Right renal cortex interstitium (tissue), 3 donors: Measurements from ENCODE around the gene TAF4. TPM values are rescaled to one million over a fixed set of nuclear protein-coding genes. Genes with fewer than 3 reads are reported as not detected.

ENCODE experiments used
- DNase-seq, 3 donors: peaks; one replicate each; pipeline ENCODE4 v3.0.0-alpha.2; 2013; ENCODE audit warnings: low read depth in 3 of 3, low spot score in 2 of 3
- polyA plus RNA-seq, 3 donors: library from polyadenylated mRNA; unstranded; fragments of 120-200 nt; gene quantifications; one replicate each; pipeline ENCODE4 v1.2.1, GENCODE V29; 2013; ENCODE audit not compliant: insufficient read length in 3 of 3

The TAF4 gene
- polyA plus RNA-seq, 3 donors = 14.1 to 16.1 (median 14.8) TPM

DNA sequence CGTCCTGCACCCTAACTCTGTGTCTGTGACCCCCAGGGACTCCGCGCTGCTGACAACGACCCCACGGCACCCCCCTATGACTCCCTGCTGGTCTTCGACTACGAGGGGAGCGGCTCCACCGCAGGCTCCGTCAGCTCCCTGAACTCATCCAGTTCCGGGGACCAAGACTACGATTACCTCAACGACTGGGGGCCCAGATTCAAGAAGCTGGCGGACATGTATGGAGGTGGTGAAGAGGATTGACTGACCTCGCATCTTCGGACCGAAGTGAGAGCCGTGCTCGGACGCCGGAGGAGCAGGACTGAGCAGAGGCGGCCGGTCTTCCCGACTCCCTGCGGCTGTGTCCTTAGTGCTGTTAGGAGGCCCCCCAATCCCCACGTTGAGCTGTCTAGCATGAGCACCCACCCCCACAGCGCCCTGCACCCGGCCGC lies 129.0 kb downstream of the TAF4 start:
- no peak for DNase-seq

DNA sequence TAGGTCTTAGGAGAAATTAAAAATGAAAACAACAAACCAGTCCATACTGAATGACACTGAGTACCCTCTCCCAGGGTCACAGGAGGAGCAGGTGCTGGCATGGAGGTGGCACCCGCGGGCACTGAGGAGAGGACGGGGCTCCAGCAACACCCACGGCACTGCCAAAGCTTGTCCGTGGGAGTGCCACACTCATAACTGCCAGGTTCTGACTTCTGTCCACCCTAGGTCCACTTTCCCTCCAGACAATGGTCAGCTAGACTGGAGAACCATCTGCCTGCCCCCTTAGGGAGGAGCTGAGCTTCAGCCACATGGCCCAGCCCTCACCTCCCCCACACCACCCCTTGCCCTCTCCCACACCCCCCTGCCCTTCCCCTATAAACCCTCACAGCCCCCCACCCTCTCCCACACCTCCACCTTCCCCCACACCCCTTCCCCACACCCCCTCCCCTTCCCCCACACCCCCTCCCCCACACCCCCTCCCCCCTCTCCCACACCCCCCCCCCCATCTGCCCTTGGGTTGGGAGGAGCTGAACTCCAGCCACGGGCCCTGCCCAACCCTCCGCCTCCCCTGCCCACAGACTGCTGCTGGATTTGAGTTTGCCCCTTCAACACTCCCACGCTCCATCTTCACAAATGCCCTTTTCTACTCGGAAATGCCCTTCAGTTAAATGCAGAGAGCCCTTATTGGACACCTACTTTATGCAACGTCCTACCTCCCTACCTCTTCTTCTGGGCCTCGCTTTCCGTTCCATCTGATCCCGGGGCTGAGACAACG lies 129.6 kb downstream of the TAF4 start:
- no peak for DNase-seq

DNA sequence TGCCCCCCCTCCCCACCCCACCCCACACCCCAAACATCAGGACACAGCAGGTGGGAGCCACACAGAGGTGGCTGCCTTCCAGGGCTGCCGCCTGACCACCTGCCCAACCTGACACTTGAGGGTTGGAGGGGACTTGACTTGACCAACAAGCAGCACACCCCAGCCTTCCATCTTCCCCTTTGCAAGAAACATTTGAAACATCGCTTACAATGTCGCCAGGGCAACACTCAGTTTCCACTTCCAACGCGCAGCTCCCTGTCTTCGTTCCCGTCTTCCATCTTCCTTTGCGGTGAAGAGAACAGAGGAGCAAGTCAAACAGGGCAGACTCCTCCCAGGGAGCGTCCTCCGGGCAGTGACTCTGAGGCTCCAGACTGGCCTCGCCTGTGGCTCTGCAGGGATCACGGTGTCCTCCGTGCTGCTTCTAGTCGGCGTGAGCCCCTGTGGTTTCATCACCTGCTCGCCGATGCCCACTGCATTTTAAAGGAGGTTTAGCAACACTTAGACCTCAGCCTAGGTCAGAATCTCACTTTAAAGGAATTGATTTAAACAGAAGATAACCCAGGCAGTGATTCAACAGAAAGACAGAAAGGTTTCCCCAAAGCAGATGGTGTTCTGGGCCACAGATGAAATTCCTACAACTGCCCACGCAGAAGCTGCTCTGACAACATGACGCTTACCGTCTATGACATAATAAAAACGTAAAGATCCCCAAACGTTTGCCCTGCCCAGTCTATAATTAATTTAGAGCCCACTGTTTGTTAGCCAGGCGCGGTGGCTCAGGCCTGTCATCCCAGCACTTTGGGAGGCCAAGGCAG lies 130.8 kb downstream of the TAF4 start:
- no peak for DNase-seq

DNA sequence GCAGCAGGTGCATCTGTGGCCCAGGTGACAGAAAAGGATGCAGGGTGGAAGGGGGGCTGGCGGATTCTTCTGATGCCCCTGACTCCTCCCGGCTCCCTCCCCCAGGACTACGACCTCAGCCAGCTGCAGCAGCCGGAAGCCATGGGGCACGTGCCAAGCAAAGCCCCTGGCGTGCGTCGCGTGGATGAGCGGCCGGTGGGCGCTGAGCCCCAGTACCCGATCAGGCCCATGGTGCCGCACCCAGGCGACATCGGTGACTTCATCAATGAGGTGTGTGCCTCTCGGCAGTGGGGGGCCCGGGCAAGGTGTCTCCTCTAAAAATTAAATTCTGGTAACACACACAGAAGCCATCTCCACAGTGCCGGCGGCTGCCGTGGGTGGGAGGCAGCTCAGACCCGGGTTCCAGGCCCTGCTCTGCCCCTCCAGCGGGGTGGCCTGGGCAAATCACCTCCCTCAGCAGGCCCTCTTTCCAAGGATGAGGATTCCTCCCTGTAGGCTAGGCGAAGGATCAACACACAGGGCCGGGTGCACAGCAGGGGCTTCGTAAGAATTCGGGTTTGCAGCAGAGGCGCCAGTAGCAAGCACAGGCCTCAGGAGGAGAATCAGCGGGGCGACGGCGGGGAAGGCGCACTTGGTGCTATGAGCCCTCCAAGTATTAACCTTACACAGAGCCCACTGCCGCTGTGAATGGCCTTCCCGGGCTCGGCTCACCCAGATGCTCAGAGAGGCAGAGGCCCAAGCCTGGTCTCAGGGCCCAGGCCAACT lies 131.5 kb downstream of the TAF4 start:
- DNase-seq = no peak

DNA sequence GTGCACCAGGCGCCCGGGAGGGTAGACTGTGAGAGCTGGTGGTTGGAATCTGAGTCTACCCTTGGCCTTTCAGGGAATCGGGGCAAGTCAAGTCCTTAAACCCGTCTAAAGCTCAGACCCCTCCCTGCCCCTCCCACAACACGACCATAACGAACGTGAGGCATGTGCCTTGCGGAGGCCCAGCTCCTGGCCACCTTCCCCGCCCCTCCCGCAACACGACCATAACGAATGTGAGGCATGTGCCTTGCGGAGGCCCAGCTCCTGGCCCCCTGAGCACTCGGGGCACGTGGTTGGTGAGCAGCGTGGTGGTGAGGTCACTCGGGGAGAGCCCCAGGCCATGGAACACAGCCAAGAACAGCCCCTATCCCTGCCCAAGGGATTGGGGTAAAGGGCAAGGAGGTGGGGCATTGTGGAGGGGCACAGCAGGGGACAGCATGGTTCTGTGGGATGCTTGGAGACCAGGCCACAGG lies 132.2 kb downstream of the TAF4 start:
- DNase-seq = no peak

DNA sequence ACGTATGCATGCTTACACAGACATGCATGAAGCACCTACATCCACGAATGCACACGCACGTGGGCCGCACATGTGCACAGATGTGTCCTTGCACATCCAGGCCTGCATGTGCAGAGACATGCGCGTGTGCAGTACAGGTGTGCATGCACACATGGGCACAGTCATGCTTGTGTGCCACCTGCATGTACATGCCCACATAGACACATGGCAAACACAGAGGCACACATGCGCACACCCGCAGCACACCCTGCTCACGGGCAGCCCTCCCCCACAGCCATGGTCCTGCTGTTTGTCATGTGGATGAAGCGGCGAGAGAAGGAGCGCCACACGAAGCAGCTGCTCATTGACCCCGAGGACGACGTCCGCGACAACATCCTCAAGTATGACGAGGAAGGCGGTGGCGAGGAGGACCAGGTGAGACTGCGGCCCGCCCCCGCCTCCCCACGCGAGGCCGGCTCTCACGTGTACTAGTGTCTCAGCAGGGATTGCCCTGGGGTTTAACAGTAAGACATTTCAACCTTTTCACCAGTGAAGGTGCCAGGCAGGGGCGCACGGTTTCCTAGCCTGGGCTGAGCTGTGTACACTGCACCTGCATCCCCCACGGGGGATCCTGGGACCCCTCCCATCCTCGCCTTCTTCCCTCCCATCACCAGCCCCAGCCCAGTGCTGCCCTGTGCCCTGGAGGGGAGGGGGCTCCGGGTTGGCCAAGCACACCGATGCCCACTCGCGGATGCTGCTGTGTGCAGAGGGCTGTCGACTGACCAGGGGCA lies 132.8 kb downstream of the TAF4 start:
- no peak for DNase-seq

DNA sequence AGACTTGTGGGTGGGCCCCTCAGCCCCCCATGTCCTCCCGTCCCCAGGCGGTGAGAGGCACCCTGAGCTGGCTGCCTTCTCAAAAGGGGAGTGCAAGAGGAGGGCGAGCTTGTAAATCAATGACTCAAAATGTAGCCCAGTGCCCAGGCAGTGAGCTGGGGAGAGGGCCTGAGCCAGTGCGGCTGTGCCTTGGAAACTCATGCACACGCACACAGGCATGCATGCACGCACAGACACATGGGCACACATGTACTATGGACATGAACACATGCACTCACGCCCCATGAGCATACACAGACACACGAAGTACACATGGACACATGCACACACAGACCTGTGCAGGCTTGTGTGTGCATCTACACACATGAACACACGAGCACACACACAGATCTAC lies 133.5 kb downstream of the TAF4 start:
- DNase-seq = no peak

DNA sequence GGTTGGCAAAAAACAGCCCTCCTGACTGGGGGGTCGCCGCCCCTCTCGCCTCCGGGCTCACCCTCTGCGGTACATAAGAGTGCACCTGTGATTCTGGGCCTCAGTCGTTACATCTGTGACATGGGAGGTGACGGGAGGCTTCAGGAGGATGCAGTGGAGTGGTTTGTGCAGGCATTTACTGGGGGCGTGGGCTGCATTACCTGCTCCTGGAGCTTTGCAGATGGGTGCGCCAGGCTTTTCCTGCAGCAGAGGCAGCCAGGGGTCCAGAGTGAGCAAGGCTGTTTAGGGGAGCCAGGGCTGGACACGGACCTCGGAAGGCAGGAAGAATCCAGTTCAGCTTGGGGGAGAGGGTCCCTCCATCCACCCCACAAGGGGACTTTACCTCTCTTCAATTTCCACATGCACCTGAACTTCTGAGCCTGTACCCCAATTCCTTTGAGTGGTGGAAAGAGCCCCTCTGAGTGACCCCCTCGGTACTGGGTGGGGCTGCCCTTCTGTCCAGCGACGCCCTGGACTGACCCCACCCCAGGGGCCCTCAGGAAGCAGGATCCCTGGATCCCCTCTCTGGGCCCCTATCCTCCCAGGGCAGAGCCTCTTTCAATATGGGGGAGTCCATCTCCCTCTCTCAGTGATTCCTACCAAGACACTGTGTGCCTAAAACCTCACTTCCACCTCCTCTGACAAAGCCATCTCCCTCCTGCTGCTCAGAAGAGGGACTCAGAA lies 134.0 kb downstream of the TAF4 start:
- no peak for DNase-seq

DNA sequence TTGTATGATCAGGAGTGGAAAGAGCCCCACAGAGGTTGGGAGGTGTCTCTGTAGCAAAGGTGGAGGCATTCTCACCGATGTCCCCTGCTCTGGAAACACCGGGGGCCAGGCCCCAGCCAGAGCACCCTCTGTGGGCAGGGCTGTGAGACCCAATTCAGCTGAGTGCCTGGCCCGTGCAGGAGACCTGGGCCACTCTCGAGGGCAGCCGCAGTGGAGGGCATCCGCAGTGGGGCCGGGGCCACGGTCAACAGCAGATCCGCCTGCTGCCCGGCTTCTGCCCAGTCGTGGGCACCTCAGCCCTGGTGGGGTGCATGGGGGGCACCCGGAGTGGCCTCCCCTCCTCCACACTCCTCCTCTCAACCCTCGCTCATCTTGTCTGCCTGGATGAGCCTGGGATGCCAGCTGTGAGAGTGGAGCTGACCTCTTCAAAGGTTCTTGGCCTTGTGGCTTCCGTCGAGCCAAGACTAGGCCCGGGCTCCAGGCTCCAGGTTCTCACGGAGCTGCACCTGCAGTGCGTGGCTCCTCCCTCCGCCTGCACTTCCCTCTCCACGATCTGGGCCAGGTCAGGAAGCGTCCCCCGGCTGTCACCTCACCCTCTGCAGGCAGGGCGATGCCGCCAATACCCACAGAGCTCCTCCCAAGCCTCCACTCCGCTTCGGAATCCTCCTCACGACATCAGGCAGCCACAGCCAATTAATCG lies 134.8 kb downstream of the TAF4 start:
- DNase-seq = no peak

DNA sequence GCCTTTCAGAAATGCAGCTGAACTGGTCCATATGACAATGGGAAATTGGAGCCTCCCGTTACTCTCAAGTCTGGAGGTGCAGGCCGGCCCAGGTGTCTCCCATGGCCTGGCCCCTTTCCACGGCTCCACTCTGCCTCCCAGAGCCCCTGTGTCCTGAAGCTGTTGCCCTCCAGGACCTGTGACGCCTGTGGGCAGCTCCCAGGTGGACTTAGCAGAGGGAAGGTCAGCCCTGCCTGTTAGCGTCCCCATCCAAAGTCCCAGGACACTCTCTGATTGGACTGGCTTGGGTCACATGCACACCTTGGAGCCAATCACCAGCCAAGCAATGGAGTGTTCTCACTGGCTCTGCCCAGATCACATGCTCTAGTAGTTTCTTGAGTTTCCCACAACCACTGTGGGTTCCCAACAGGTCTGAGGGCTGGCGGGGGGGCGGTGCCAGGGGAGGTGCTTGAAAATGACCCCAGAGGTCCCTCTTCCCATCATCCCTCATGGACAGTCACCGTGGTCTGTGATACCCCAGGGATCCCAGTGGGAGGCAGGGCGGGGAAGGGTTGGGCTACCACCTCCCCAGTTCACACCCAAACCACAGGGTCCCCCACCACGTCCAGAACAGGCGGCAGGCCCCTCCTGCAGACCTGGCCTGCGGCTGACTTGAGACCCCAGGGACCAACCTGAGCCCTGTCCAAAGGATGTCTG lies 135.6 kb downstream of the TAF4 start:
- no peak for DNase-seq

DNA sequence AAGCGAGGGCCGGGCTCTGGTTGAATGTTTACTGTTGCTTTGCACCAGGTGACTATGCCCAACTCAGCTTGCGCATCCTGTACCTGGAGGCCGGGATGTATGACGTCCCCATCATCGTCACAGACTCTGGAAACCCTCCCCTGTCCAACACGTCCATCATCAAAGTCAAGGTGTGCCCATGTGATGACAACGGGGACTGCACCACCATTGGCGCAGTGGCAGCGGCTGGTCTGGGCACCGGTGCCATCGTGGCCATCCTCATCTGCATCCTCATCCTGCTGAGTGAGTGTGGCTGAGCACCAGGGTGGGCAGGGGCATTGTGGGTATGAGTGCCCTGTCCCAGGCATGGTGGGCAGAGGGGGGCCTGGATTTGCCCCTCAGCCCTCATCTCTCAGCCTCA lies 136.1 kb downstream of the TAF4 start:
- DNase-seq = no peak

DNA sequence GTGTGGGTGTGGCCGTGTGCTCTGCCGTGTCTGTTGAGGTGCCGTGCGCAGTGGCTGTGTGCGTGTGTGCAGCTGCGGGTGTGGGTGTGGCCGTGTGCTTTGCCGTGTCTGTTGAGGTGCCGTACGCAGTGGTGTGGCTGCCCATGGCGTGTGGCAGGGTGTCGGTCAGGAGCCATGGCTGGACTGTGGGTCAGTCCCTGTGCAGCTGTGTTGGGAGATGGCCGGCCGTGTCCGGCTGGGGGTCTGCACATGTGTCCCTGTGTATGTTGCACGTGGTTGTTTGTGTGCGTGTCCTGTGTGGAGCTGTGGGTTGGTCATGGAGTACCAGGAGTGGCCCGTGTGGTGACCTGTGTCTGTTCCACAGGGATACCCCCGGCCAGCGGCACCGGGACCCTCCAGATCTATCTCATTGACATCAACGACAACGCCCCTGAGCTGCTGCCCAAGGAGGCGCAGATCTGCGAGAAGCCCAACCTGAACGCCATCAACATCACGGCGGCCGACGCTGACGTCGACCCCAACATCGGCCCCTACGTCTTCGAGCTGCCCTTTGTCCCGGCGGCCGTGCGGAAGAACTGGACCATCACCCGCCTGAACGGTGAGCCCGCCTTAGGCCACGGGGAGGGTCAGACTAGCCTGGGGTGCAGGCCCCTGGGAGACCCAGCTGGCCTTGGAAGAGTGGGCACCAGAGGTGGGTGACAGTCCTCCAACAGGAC lies 137.7 kb downstream of the TAF4 start:
- DNase-seq = no peak

DNA sequence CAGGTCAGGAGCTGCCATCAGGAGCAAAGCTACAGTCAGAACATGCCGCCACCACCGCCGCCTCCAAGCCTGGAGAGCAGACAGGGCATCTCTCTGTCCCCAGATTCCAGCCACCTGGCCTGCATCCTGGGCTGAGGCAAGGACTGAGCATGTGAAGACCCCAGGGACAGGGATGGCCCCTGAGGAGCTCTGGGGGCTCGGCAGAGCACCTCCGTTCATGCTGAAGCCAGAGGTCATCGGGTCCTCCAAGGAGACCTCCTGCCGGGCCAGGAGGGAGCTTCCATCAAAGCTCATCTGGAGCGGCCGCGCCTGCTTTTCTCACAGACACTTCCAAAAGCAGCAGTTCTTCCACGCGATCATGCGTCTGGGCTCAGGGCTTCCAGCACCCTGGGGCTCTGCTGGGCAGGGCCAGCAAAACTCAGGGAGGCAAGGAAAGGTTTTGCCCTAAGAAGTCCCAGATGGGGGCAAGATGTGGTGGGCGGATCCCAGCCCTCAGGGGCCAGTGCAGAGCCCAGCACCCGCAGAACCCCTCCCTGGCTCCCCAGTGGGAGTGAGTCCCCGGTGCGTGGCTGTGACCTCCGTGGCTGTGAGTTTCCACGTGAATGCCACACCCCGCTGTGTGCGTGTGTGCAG lies 138.4 kb downstream of the TAF4 start:
- no peak for DNase-seq

DNA sequence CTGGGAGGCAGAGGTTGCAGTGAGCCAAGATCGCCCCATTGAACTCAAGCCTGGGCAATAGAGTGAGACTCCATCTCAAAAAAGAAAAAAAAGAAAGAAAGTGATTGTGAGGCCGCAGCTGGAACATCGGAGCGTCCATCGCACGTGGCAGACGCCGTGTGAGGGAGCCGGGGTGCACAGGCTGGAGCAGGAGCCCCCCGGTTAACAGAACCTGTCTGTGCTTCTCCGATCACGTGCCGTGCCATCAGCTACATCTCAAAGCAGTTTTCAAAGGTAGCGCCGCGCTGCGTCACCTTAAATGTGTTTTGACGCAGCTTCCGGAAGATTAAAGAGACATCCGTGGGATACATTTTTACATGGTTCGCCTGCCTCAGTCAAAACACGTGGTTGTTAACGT lies 138.9 kb downstream of the TAF4 start:
- no peak for DNase-seq

DNA sequence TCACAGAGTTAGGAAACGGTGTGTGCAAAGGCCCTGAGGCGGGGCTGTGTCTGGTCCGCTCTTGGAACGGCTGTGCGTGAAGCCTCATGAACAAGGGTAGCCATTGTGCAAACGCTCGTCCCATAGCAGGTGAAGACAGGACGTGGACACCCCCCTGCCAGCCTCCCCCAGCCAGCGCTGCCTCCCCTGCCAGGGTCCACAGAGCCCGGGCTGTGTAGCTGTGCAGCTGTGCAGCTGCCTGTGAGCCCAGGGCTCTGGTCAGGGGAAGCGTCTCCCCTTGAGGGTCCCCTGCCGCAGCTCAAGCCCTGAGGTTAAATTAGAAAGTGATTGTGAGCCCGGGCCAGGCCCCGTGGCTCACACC lies 139.4 kb downstream of the TAF4 start:
- no peak for DNase-seq

DNA sequence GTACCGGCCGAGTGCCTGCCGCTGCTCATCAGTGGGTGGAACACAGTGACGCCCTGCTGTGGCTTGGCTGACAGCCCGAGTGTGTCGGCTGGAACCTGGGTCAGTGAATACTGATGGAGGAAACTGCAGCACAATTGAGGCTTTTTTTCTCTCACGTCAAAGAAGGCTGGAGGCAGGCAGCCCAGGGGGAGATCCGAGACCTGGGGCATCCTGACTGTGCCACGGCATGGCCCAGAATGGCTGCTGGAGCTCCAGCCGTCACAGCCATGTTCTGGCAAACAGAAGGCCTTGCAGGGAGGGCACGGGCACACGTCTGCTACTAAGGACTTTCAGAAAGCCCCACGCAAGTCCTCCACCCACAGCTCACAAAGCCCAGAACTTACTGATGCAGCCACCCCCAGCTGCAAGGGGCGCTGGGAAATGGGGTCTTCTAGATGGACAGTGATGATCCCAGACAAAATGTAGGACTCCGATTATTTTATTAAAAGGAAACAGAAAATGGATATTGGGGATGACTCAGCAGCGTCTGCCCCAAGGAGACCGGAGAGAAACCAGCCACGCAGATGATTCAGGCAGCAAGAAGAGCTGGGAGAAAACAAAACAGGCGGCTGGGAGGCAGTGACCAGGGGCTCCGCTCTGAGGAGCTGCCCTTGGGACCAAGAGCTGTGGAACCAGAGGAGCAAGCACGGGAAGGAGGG lies 140.0 kb downstream of the TAF4 start:
- DNase-seq = no peak
